ENCODE results near the gene SETBP1. TPM values are rescaled to one million over a fixed set of nuclear protein-coding genes. Genes with fewer than 3 reads are reported as not detected.
A peak's percentile ranks its signal among the peaks of the same experiment; 100 is the strongest.

Gene SETBP1
- total and polyA plus RNA-seq, 9 of the 15 experiments (the other 6 are each of a cell fraction or from before 2014, with no cell fraction given), result under 0.01 to 0.13 (median 0.04) TPM

- no peak for ATAC-seq
- H2AFZ ChIP-seq (ENCODE audit: low read depth, low read length), result no peak overlapping the region
- H3K4me3 ChIP-seq, result no peak overlapping the region
- no peak overlapping the region for H3K27ac ChIP-seq (ENCODE audit: extremely low read depth, low read depth, low read length)
- ChIA-PET POLR2A (no interaction called here), CTCF (ENCODE audit: low intra/inter-chr PET ratio) (no interaction called here)
- DNase-seq (ENCODE audit: extremely low read depth in 1 of 4, low spot score in 3 of 4), result no peak
- no peaks in the 10 kb centered on the region for H4K20me1 ChIP-seq (replicated peaks; ENCODE audit: control insufficient read depth, insufficient read depth, low read length)
- 0% methylated on average over 2 of the region's 5 CpGs for WGBS (ENCODE audit: insufficient coverage, low coverage, missing lambda C conversion rate)
- H3K9me3 ChIP-seq (replicated peaks; ENCODE audit: control insufficient read depth, insufficient read depth, low read depth, low read length), result no peaks in the 10 kb centered on the region
- peaks cover 0 to 2% of the 10 kb centered on the region in 2 experiments; a peak in 3 of 5 replicates for H3K4me1 ChIP-seq (replicated peaks in 1 of 2; ENCODE audit: control insufficient read depth in 2 of 2, insufficient read depth in 2 of 2, low read length in 2 of 2)
- H3K4me2 ChIP-seq (ENCODE audit: insufficient read depth, low read length), result no peak overlapping the region
- no peak for FAIRE-seq
- H3K9me1 ChIP-seq (ENCODE audit: control insufficient read depth, insufficient read depth, low read length), result no peaks in the 10 kb centered on the region
- in situ Hi-C loops (cut with MboI), result no loop called here
- H3K27me3 ChIP-seq (ENCODE audit: control insufficient read depth in 2 of 2, insufficient read depth in 2 of 2, low read length in 2 of 2), result no peaks in the 10 kb centered on the region
- no peak overlapping the region for H3K9ac ChIP-seq (ENCODE audit: insufficient read depth in 1 of 2, low read depth in 2 of 2, low read length in 2 of 2)
- H3K36me3 ChIP-seq (ENCODE audit: control insufficient read depth, insufficient read depth, low read length), result no peaks in the 10 kb centered on the region
- intact Hi-C loops (cut with micrococcal nuclease), result no loop called here
- H3K79me2 ChIP-seq (ENCODE audit: control insufficient read depth, insufficient read depth, low read length), result no peaks in the 10 kb centered on the region
- TF ChIP-seq ZBTB40 (IDR thresholded peaks at IDR 0.05) (peak; percentile 62), ZBTB40 (CRISPR knock-in tag; IDR thresholded peaks at IDR 0.05) (no peak), STAG1 (CRISPR knock-in tag; IDR thresholded peaks at IDR 0.05; ENCODE audit: borderline replicate concordance) (no peak), NEUROD1 (IDR thresholded peaks at IDR 0.05; ENCODE audit: borderline replicate concordance, low read depth, low read length, partially characterized antibody) (no peak), DPF2 (IDR thresholded peaks at IDR 0.05) (no peak), EP400 (IDR thresholded peaks at IDR 0.05) (no peak)
- no TSS peak for BruUV-seq (replicated peaks)
Measured at GRCh38 chr18:44698518-44698917, 17.8 kb downstream of the SETBP1 start.
